ENCODE data around the gene ELFN1.

DNA sequence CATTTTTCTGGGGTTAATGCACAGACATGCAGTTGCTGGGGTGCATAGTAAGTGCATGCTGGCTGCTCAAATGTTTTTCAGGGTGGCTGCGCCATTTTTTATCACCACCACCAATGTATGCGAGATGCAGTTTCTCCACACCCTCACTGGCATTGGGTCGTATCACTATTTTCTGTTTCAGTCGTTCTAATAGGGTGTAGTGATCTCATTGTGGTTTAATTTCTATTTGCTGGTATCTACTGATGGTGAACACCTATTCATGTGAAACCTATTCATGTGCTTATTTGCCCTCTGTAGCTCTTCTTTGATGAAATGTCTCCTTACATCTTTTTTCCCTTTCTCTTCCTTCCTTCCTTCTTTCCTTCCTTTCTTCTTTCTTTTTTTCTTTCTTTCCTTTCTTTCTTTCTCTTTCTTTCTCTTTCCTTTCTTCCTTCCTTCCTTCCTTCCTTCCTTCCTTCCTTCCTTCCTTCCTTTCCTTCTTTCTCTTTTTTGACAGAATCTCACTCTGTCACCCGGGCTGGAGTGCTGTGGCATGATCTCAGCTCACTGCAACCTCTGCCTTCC lies 84.3 kb downstream of the ELFN1 start:
- TF ChIP-seq, protein P1, sequence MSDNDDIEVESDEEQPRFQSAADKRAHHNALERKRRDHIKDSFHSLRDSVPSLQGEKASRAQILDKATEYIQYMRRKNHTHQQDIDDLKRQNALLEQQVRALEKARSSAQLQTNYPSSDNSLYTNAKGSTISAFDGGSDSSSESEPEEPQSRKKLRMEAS (IDR thresholded peaks at IDR 0.05; ENCODE audit: insufficient read depth, insufficient read length): no peak
- TF ChIP-seq POLR2AphosphoS5 (IDR thresholded peaks at IDR 0.05; ENCODE audit: insufficient read depth, low read depth, low read length) (no peak), EZH2 (IDR thresholded peaks at IDR 0.05; ENCODE audit: borderline replicate concordance, low read depth, low read length, severe bottlenecking) (no peak)
- TF ChIP-seq, protein P2, sequence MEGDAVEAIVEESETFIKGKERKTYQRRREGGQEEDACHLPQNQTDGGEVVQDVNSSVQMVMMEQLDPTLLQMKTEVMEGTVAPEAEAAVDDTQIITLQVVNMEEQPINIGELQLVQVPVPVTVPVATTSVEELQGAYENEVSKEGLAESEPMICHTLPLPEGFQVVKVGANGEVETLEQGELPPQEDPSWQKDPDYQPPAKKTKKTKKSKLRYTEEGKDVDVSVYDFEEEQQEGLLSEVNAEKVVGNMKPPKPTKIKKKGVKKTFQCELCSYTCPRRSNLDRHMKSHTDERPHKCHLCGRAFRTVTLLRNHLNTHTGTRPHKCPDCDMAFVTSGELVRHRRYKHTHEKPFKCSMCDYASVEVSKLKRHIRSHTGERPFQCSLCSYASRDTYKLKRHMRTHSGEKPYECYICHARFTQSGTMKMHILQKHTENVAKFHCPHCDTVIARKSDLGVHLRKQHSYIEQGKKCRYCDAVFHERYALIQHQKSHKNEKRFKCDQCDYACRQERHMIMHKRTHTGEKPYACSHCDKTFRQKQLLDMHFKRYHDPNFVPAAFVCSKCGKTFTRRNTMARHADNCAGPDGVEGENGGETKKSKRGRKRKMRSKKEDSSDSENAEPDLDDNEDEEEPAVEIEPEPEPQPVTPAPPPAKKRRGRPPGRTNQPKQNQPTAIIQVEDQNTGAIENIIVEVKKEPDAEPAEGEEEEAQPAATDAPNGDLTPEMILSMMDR (IDR thresholded peaks at IDR 0.05; ENCODE audit: extremely low read depth in 1 of 2, insufficient read depth in 1 of 2, low read depth in 1 of 2, low read length in 2 of 2): no peak

Measured in endothelial cell of umbilical vein (primary cell).